Measurements from ENCODE around the gene ERMARD.
"Not testable (repeated sequence)": the region's sequence is repeated elsewhere in the genome, so short reads cannot be mapped to it uniquely, and the experiment has no call there.

The ERMARD gene

DNA sequence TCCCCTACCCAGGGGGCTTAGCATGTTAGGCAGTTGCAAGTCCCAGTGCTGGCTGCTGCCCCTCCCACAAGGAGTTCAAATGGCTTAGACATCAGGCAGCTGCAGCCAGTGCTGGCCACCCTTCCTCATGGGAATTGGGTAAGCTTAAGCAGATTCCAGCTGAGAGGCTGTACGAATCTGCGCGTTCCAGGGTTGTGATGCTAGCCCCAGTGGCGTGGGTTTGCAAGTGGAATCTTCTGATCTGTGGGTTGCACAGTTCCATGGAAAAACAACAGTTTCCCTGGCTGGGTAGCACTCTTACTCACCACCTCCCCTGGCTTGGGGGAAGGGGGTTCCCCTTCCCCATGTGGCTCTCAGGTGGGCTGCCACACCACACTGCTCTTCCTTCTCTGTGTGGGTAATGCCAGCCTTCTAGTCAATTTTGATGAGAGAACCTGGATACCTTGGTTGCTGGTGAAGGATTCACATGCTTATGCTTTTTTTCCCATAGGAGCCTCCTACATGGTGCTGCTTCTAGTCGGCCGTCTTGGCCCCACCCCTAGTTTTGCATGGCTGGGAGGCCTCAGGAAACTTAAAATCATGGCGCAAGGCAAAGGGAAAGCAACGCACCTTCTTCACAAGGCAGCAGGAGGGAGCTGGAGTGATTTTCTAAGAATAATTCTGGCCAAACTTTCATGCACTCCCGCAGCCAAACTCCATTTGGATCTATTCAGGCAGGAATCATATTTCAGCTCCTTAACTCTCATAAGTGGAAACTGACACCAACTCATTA, 13.0 kb upstream of the ERMARD start:
- no peak for DNase-seq (ENCODE audit: low spot score)

DNA sequence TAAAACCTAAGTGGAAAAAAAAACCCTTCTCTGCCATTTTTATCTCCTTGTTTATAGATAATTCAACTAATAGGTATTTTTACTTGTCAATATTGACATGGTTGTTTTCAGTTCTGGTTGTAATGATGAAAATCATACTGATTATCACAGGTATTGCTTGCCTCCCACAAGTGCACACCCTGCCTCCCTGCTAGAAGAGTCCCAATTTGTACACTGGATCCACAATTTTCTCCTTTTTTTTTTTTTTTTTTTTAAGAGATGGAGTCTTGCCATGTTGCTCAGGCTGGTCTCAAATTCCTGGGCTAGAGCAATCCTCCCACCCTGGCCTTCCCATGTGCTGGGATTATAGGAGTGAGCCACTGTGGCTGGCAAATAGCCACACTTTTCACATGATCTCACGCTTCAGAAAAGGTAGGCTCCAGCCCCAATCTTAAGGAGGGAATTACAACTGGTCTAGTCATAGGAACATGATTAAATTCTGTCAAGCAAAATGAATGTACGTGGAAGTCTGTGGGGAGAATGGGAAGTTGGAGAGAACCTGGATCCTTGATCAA, 12.4 kb upstream of the ERMARD start:
- DNase-seq (ENCODE audit: low spot score), result no peak

DNA sequence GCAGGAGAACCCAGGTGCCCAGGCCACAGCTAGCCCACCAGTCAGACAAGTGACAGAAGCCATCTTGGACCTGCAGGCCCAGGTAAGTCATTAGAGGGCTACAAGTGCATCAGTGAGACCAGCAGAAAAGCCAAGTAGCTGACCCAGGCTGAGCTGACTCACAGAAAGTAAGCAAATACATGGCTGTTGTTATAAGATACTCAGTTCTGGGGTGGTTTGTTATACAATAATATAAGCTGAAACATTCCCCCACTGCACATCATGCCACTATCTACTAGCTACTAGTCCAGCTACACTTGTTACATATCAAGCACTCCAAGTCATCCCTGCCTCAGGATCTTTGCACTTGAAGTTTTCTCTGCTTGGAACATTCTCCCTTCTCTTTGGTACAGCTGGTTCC, 10.1 kb upstream of the ERMARD start:
- no peak for DNase-seq (ENCODE audit: low spot score)

GRCh38 chr6:169745405-169745804, 6.0 kb upstream of the ERMARD start:
- no peak for DNase-seq (ENCODE audit: low spot score)

- no peak for DNase-seq (ENCODE audit: low spot score)
These were observed 4.9 kb upstream of the ERMARD start for GRCh38 chr6:169746556-169746955.

DNA sequence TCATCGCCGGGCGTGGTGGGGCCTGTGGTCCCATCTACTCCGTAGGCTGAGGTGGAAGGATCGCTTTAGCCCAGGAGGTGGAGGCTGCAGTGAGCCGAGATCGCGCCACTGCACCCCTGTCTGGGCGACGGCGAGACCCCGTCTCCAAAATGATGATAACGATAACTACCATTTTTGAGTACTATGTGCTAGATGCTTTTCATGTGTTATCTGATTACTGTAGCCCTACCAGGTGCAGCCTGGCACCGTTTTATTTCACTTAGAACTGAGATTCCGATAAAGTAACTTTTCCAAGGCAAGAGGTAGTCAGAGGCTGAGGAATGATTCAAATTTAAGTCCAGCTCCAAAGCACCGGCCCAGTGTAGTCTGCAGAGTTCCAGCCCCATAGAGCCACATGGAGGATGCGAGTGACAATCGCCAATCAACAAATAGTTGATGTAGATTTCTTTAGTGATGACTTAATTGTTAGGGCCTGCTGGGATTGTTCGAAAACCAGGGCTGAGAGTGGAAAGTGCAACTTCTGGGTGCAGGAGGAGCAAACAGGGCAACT, 727 bp downstream of the ERMARD start:
- DNase-seq (ENCODE audit: low spot score), result no peak

GRCh38 chr6:169755162-169755561, 3.7 kb downstream of the ERMARD start:
- no peak for DNase-seq (ENCODE audit: low spot score)

- DNase-seq (ENCODE audit: low spot score), result no peak
These were observed 11.9 kb downstream of the ERMARD start for GRCh38 chr6:169763308-169763707.

DNA sequence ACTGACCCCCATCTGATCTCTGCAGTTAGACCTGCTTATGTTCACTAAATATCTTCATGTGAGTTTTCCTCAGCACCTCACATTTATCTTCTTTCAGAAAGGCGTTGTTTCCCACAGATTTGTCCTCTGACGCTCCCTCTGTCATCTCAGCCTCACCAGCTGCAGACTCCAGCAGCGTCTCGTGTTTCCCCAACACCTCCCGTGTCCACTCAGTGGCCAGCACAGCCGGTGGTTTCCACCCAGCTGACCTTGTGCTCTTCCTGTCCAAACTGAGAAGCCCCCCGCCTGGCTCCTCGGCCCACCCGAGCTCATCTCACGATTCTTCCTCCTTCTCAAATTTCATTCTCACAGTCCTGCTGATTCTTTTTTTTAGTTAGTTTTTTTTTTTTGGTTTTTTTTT, 12.5 kb downstream of the ERMARD start:
- DNase-seq (ENCODE audit: low spot score), result no peak

GRCh38 chr6:169765789-169766188, 14.4 kb downstream of the ERMARD start:
- not testable (repeated sequence) for DNase-seq (ENCODE audit: low spot score)

GRCh38 chr6:169766232-169766631, 14.8 kb downstream of the ERMARD start:
- no peak for DNase-seq (ENCODE audit: low spot score)

- no peak for DNase-seq (ENCODE audit: low spot score)
These were observed 15.7 kb downstream of the ERMARD start for GRCh38 chr6:169766921-169767736.

GRCh38 chr6:169774347-169774746, 22.9 kb downstream of the ERMARD start:
- DNase-seq (ENCODE audit: low spot score), result no peak

GRCh38 chr6:169775321-169775720, 23.9 kb downstream of the ERMARD start:
- no peak for DNase-seq (ENCODE audit: low spot score)

DNA sequence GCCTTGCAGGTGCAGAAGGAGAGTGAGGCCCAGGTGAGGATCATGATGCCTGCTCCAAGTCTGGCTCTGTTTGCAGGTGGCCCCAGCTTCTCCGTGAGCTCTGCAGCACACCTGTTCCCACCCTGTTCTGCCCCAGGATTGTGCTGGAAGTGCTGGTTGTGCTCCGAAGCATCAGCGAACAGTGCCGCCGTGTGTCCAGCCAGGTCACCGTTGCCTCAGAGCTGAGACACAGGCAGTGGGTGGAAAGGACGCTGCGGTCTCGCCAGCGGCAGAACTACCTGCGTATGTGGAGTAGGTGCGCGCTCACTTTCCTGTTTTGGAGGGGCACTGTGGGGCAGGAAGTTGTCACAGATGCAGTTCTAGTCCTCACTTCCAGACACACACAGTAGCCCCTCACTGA, 25.0 kb downstream of the ERMARD start:
- no peak for DNase-seq (ENCODE audit: low spot score)

DNA sequence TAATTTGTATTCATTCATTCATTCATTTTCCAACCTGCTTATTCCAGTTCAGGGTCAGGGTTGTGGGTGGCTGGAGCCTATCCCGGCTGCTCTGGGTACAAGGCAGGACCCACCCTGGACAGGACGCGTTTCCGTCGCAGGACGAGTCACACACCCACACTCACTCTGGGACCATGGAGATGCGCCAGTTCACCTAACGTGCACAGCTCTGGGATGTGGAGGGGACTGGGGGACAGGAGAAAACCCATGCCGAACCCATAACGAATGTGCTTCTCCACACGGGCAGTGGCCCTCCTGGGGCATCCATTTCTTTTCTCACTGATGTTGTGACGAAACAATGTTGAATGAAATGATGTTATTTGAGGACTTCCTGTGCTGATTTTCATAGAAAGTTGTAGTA, 26.5 kb downstream of the ERMARD start:
- DNase-seq (ENCODE audit: low spot score), result no peak

- DNase-seq (ENCODE audit: low spot score), result no peak
These were observed 27.2 kb downstream of the ERMARD start for GRCh38 chr6:169778646-169779045.

GRCh38 chr6:169779092-169779815, 27.8 kb downstream of the ERMARD start:
- DNase-seq (ENCODE audit: low spot score), result no peak

GRCh38 chr6:169779896-169780295, 28.5 kb downstream of the ERMARD start:
- DNase-seq (ENCODE audit: low spot score), result no peak

- DNase-seq (ENCODE audit: low spot score), result no peak
These were observed 29.2 kb downstream of the ERMARD start for GRCh38 chr6:169780571-169781091.

GRCh38 chr6:169782966-169783365, 31.5 kb downstream of the ERMARD start:
- no peak for DNase-seq (ENCODE audit: low spot score)

GRCh38 chr6:169783401-169783800, 32.0 kb downstream of the ERMARD start:
- no peak for DNase-seq (ENCODE audit: low spot score)
